Stimulated activated CD4-positive, alpha-beta T cell treated with anti-CD3 and anti-CD28 coated beads, Interleukin-1b, Interleukin-23, amount 100 ng/mL, for 1 hour (primary cell): Measurements from ENCODE around the gene POLA1.

Source experiments
- DNase-seq, 2 donors: peaks; one replicate each; pipeline ENCODE4 v3.0.0-alpha.2; 2020; ENCODE audit warnings: low read depth in 2 of 2

The POLA1 gene

DNA sequence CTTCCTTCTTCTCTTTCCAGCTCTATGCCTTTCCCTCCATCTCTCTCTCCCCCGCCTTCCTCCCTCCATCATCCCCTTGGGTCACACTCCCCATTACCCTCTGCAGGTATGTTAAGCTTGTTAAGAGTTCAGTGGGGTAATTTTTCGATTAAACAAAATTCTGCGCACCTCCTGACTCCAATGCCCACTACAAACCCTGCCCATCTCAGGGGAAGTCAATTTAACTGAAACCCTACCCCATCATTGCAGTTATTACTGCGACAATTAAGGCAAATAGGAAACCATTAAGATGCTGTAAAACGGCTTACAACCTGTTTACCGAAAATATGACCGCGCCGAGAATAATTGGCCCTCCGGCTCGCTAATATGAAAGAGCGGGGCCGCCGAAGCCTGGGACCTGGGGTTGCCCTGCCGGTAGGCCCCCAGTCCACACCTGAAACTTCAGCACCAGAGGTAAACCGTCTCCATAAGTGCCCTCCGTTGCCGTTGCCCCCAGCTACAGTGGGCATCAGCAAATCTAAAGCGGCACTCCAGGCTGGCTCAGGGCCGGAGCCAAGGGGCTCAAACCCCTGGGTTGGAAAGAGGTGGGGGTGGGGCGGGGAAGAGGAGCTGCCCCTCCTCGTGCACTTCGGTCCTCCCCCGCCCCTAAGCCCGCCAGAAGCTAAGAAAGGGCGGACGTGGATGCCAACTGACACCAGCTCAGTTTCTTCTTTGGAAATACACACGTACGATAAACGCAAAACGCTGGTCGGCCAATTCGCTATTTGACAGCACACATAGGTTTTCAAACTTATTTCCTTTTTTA lies 317.3 kb downstream of the POLA1 start:
- no peak for DNase-seq

- DNase-seq: no peak
These were observed 318.1 kb downstream of the POLA1 start for GRCh38 chrX:25011589-25012432.

GRCh38 chrX:25012433-25012735 lies 318.7 kb downstream of the POLA1 start:
- no peak for DNase-seq

- no peak for DNase-seq
These were observed 319.3 kb downstream of the POLA1 start for GRCh38 chrX:25012793-25013631.

DNA sequence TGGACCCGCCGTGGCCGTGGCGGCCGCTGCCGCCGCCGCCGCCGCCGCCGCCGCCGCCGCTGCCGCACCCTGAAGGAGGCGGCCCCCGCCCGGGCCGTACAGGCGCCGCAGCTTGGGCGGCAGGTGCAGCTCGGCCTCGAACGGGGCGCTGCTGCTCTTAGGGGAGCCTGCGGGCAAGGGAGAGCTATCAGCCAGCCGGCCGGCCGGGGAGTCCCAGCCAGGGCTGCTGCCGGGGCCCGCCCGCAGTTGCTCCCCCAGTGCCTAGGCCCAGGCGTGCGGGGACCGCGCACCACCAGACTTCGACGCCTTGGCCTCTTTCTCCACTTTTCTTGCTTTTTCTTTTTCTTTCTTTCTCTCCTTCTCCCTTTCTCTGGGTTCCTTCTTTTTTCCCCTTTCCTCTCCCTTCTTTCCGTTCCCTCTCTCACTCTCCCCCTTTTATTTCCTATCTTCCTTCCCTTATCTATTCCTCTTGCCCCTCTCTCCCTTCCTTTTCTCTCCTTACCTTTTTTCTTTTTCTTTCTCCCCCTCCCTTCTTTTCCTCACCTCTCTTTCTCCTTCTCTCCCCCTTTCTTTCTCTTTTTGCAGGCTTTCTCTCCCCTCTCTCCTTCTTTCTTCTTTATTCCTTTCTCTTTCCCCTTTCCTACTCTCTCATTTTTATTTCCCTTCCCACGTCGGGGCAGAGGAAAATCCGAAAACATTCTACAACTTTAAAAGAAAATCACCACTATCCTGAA lies 320.1 kb downstream of the POLA1 start:
- DNase-seq: no peak

GRCh38 chrX:25014366-25014838 lies 320.7 kb downstream of the POLA1 start:
- no peak for DNase-seq

DNA sequence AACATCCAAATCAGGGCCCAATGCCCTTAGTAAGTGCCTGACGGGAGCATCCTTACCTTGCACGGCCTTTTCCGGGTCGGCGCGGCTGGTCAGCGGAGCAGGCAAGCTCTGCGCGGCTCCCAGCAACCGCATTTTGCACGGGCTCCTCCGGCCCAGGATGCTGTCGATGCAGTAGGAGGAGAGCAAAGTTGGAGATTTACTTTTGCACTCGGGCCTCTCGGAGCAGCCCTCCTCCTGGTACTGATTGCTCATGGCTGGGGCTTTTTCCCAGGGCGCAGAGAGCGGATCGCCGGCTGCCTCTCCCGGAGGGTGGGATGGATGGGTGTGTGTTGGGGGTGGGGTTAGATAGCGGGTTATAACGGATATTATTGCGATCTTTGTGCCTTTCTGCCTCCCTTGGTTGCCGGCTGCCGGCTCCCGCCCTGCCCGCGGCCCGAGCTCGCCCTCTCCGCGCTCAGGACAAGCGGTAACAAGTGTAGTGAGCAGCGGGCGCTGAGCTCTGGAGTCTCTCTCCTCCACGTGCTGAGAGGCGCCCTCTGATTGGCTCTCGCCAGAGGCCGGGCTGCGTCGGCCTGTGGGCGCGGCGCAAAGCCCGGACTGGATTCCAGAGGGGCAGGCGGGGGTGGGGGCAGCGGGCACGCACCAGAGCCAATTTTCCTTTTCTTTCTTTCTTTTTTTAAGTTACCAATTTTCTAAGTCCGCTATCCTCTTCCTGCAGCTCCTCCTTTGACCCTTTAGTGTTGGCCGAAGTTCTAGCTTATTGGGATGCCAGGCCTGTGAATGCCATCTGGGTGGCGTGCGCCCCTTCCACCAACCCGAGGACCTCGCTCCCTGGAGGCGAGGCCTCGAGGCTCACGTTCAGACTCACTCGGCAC lies 322.0 kb downstream of the POLA1 start, which contains the start of gene ARX:
ARX (minus strand) TSS at position 480 of the 875 bp plus-strand sequence; CDS start at position 252, 228 bp downstream.
- no peak for DNase-seq

- DNase-seq: no peak
These were observed 322.6 kb downstream of the POLA1 start for GRCh38 chrX:25016361-25016671.

- DNase-seq: no peak
These were observed 323.4 kb downstream of the POLA1 start for GRCh38 chrX:25016938-25017598.

DNA sequence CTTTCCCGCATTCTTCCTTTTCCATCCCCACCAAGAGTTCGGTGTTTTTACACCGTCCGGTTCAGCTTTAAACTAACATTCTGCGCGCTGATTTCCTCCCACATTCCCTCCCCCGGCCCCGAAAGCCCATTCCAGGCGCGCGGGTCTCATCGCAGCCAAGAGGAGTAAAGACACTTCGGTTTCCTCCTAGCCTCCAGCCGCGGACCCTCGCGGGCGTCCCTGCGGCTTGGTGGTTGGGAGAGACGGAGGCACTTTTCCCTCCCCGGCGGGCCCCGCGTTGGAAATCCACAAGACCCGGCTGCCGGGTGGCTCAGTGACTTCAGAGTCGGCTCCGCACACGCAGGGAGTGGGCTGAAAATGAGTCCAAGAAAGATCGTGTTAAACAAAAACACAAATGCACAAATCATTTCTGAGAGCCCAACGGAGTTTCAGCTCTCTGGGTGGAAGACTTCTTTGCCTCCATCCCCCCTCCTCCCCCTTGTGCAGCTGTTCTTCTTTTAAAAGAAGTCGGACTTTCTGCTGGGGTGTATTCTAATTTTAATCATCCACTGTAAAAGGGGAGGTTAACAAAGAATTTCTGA lies 324.0 kb downstream of the POLA1 start:
- DNase-seq: no peak

- no peak for DNase-seq
These were observed 325.0 kb downstream of the POLA1 start for GRCh38 chrX:25018682-25019081.

GRCh38 chrX:25019707-25020390 lies 326.1 kb downstream of the POLA1 start:
- DNase-seq: no peak

GRCh38 chrX:25020391-25020904 lies 326.7 kb downstream of the POLA1 start:
- no peak for DNase-seq

DNA sequence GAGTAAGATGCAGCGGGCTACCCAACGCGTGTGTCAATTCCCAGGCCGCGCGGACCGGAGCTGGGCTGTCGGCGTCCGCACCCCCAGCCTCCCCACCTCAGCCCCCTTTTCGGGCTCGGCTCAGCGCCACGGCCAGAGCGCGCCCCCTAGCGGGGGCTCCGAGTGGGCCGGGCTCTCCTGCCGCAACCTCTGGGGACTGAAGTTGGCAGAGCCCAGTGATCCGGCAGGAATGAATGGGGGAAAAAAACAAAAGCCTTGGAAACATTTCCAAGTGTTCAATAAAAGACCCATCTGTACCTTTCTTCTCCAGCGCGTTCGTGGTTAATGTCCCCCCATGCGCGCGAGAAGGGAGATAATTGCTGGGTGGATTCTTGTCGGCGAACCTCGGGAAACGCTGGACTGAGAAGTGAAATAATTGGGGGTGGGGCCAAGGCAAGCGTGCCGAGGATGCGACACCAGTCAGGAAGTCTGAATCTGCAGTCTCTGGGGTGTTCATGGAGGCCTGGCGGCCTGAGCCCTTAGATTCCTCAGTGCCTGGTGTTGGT lies 327.3 kb downstream of the POLA1 start:
- DNase-seq: no peak

- DNase-seq: no peak
These were observed 329.0 kb downstream of the POLA1 start for GRCh38 chrX:25022499-25023325.

GRCh38 chrX:25023908-25024307 lies 330.2 kb downstream of the POLA1 start:
- DNase-seq: no peak

DNA sequence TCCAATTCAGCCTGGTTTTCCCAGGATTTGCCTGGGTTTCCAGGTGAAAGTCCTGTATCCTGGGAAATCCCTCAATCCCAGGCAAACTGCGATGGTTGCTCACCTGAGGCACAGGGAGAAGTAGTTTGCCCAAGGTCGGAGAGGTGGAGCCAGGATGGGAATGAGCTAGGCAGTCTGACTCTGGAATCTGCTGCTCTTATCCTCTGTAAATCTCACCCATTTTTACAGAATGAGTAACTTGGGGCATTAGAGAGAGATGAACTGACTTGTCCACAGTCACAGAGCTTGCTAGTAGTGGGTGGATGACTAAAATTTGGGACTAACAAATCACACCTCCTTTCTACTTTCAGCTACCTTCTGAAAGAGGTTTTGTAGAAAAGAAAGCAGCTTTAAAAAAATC lies 331.9 kb downstream of the POLA1 start:
- DNase-seq: no peak

- no peak for DNase-seq
These were observed 332.9 kb downstream of the POLA1 start for GRCh38 chrX:25026576-25026975.
